Activated effector memory CD4-positive, alpha-beta T cell treated with anti-CD3 and anti-CD28 coated beads, Interleukin-2, amount 50 U/mL, for 16 hours (primary cell): Measurements from ENCODE around the gene TBC1D2.
A peak's percentile ranks its signal among the peaks of the same experiment; 100 is the strongest.

Experiments
- DNase-seq: peaks from one replicate; pipeline ENCODE4 v3.0.0-alpha.2; 2020

TBC1D2 gene

DNA sequence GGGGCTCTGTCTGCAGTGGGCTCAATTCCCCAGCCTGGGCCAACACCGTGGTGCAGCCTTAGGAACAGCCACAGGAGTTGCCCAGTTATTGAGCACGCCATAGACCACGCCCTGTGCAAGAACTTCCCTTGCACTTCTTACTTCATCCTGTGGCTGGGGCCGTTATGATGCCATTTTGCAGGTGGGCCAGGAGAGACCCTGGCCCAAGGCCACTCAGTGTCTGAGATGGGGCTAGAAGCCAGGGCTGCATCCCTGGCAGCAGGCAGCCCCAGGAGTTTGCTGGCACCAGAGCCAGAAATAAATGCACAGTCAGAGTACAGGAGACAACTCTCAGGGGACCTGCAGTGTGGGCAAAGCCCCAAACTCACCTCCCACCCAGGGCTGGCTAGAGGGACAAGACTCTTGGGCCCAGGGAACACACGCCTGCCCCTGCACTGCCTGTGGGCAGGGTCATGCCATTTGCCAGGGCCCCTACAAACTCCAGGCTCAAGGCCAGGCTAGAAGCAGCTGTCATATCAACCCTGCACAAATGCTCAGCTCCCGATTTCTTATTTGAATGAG, 69.8 kb downstream of the TBC1D2 start:
- no peak for DNase-seq

DNA sequence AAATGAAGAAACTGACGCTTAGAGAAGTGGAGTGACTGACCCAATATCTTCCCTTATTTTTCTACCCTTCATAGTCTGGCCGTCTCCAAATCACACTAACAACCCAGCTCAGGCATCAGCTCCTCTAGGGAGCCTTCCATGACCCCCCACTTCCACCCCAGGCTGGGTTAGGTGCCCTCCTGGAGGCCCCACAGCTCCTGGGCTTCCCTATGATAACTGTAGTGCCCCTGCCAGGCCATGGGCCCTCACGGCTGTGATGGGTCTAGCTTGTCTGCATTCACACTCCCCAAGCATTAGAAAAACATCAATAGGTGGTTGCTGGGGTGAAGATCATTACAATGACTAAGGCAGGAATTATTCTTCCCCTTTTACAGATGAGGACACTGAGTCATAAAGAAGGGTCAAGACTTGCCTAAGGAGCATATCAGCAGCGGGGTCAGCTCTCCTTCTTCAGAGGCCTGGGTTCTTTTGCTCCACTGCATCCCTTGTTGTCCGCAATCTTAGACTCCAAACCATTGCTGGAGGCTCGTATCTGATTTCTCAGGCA, 70.4 kb downstream of the TBC1D2 start:
- no peak for DNase-seq

DNA sequence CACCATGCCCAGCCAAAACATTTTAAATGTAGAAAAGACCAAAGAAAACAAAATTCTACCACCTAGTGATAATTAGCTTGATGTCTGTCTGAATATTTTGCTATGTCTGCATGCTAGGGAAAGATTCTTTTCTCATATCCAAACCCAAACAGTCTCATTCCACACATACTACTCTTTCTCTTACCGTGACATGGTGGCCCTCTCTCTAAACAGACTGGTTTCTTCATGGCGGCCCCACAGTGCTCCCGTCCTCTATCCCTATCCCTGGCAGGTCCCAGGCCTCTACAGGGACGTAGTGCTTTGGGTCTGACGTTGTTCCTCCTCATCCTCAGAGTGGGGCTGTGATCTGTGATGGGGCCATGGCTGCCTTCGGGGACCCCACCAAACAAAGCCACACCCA, 71.1 kb downstream of the TBC1D2 start:
- no peak for DNase-seq

DNA sequence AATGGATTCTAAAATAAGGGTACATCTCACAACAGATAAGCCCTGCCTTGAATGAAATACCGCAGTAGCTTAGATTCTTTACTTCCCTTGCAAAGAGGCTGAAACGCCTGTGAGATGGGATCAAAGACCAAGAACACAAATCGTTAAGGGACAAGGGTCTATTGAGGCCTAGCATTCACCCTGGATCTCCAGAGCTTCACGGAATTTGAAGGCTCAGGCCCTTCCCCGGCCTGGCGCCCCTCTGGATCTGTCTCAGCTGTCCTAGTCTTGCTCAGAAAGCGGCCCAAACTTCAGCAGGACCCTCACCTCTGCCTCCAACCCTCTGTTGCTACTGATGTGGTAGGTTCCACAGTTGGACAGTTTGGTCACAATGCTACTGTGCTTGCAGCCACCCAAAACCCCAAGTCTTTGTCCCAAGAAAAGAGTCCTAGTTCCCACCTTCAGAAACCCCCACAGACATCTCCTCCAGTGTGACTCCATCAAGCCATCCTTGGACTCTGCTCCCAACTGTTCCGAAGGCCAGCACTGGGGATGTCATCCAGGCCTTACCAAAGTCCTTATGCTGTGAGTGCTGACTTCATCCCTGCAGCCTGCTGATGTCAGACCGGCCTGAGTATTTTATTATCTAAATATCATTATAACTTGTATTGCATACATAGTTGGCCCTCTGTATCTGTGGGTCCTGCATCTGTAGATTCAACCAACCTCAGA, 72.4 kb downstream of the TBC1D2 start:
- no peak for DNase-seq

DNA sequence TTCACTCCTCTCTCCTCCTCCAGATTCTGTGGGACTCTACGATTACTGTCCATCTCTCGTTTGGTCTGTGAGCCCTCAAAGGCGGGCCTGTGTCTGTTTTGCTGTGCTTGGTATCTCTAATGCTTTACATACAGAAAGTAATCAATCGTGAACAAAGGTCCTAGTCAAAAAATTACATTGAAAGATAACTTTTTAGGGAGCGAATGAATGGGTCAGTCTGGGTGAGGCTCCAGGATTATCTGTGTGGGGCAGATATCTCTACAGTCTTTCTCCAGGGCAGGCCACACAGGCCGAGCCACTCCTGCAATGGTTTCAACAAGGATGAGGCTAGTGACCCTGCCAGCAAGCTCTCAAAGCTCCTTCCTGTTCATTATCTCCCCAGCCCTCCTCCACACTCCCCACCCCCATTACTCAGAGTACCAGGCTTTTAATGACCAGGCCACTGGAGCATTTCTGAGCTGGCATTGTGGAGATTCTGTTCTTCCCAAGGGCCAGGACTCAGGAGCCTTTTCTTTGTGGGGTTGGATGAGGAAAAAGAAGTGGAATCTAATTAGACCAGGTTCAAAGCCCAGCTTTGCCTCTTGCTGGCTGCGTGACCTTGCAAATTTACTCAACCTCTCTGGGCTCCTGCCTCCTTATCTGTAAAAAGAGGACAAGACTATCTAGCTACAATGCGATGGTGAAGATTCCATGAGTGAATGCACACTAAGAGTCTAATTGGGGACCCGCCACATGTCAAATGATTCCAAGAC, 73.2 kb downstream of the TBC1D2 start:
- DNase-seq: no peak

DNA sequence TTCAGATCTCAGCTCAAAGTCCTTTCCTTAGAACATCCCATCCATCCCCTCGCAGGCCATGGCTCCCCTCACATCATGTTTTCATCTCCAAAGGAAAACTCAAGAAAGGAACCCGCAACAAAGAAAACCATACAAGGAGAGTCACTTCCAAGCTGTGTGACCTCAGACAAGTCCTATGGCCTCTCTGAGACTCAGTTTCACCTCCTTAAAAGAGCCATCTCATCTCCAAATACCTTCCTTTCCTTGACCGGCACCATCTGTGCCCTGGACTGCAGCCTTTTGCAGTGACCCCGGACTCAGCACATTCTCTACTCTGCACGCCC, 73.7 kb downstream of the TBC1D2 start:
- no peak for DNase-seq

DNA sequence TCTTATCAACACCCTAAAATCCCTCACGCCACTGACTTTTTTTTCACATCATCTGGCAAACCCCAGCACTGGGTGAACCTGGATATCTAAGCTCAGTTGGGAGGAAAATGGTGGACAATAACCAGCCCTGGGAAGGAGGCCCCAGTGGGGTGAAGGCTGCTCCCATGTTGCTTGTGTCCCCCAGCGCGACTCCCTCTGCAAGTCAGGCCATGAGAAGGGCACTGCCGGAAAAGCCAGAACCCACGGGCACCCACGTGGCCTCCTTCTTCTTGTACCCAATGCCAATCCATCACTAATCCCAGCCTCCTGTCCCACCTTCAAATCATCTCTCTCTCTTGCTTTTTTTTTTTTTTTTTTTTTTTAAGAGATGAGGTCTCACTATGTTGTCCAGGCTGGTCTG, 74.5 kb downstream of the TBC1D2 start:
- no peak for DNase-seq

DNA sequence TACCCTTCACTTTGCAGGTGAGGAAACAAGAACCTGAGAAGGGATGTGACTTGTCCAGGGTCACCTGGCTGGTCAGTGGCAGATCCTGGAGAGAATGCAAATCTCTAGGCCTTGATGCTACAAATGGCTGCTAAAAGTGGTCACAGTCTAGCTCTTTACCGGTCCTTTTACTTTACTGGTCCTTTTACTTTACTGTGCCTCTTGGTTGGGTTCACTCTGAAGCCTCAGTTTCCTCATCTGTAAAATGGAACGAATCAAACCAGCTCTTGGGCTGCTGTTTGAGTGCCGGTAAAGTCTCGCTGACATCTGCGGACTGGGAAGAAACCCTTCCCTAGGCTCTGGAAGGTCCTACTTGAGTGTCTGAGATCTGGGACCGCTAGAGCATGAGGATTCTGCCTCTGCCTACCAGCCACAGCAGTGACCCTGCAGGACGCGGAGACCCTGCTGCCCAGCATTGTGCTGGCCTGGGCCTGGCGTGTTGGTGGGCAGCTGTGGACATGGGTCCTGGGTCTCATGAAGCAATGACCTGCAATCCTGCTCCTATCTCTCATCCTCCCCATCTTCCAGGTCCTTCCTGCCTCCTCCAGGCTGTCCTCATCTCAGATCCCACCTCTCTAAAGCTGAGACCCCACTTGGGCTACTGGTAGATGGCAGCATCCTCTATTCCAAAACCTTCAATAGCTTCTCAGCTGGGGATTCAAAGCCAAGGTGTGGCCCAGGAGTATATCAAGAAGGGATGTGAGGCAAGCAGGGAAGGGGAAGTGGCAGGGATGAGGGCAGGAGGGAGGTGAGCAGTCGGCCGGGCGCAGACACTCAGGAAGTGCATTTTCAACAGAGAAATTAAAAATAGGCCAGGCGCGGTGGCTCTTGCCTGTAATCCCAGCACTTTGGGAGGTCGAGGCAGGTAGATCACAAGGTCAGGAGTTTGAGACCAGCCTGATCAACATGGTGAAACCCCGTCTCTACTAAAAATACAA, 76.3 kb downstream of the TBC1D2 start:
- DNase-seq: no peak

DNA sequence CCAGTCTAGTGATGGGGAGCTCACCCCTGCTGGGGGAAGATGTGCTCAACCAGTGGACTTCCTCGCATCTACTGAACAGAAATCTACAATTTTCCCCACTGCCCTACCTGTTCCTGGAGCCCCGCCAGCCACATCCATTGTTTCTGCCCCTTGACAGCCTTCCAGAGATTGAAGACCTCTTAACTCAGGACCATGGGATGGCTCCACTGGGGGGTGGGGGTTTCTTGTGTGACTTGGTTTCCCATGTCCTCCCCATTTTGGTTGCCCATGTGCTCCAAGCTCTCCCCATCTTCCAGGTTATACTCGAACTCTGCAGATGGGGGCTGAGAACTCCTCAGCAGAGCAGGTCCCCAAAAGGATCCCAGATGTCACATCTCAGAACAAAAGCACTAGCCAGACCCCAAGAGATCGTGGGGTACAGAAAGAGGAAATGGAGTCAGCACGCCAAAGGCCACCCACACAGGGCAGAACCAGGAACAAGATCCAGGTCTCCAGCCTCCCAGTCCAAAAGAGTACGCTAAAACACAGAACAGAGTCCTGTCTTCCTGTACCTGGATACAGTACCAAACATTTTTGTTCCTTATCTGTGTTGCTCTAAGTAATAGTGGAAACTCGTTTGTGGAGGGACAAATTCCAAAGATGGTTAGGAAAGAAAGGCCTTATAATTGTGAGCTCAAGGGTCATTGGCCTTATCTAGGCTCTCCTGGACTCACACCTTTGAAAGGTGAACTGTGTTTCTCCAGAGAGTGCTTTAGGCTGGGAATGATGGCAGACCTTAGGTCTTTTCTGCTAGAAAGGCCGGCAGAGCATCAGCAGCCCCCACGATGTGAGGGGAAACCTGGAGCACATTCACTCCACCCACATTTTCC, 78.8 kb downstream of the TBC1D2 start:
- DNase-seq: no peak

DNA sequence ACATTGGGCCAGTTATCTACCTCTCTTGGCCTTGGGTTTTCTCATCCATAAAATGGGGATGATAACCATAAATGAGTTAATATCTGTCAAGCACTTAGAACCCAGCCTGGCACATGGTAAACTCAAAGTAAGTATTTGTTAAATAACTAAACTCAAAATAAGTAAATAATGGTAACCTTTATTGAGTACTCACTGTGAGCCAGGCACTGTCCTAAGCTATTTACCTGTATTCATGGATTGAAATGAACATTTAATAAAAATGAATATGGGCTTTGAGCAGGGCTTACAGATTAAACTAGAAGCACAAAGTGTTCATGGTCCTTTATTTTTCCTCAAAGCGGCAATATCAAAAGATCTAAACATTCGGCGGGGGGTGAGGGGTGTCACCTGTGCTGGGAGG, 79.7 kb downstream of the TBC1D2 start:
- DNase-seq: no peak

DNA sequence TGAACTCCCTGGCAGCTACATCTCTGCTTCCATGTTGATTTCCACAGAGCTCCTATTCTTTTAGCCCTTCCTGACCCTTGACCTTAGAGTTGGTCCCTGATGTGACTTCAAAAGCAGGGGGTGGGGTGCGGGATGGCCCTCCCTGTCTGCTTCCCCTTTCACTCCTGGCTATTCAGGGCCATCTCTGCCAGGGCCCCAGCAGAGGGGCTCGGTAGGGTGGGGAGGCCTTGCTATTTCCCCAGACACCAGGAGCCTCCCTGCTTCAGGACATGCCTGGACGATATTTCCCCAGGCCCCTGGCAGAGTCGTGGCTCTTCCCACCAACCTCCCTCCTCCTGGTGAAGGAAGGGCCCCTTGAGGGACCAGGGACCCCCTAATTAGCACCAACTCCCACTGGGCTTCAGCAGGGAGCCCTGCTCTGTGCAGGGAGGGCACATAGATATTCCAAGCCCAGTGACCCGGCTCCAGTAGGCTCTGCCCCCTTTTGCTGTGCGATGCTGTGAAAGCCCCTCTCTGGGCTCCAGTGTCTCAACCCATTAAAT, 80.3 kb downstream of the TBC1D2 start:
- peak; percentile 44 for DNase-seq

DNA sequence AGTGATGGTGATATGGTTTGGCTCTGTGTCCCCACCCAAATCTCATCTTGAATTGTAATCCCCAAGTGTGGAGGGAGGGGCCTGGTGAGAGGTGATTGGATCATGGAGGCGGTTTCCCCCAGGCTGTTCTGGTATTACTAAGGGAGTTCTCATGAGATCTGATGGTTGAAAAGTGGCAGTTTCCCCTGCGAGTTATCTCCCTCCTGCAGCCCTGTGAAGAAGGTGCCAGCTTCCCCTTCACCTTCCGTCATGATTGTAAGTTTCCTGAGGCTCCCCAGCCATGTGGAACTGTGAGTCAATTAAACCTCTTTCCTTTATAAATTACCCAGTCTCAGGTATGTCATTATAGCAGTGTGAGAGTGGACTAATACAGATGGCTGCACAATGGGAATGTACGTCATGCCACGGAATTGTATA, 80.9 kb downstream of the TBC1D2 start:
- peak; percentile 58 for DNase-seq

DNA sequence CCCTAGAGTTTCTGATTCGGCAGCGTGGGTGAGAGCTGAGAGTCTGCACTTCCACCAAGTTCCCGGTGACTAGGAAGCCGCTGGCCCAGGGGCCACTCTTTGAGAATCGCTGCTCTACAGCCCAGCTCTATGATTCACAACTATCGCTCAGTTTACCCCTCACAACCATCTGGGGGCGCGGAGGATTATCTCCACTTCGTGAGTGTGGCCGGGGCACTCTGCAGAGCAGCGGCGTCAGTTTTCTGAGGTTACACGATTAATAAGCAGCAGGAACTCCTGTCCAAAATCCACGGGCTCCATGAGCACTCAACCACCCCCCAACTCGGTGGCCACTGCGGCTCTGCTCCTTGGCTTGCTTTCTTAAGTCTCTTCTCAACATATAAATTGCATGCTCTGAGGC, 82.3 kb downstream of the TBC1D2 start:
- no peak for DNase-seq

DNA sequence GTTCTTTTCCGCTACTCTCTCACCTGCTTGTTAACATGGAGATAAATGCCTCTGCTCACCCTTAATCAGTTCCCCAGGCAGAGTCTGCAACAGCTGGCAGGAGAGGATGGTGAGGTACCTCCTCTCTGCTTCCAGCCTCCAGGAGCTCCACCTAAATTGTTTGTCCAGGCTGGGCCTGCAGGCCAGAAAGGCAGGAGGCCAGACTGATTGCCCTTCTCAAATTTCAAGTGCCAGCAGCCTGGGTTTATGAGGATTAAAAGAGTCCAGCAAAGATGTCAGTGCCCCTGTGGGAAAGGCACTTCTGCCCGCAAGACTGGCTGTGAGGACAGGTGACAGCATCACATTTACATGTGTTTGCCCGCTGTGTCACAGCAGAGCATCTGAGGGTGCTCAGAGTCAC, 82.8 kb downstream of the TBC1D2 start:
- DNase-seq: no peak

DNA sequence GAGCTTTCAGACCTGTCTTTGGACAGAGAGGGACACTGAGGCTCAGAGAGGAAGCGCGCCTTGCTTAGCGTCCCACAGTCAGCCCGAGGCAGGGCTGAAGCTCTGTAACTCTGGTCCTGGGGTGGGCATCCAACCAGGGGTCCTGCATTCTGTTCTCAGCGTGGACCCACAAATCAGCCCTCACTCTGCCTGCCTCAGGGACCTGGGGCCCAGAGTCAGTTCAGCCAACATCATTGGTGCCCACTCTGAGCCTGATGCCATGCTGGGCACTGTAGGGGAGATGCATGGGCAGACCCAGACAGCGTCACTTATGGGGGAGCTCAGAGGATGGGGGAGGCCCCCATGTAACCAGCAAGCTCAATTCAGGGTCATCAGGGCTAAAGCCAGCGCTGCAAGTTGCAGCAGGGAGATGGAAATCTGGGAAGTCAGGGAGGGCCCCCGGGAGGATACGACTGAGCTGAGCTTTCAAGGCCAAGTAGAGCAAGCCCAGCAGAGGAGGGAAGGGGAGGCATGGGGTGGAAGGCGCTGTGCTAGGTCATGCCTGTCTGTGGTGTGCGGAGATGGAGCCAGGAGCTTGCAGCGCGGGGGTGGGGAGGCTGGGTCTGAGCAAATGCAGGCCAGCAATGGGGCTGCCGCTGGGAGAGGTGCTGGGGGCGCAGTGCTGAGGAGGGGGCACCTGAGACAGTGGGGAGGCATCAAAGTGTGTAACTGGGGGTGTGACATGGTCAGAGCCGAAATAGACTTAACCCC, 84.1 kb downstream of the TBC1D2 start:
- peak; percentile 48 for DNase-seq

DNA sequence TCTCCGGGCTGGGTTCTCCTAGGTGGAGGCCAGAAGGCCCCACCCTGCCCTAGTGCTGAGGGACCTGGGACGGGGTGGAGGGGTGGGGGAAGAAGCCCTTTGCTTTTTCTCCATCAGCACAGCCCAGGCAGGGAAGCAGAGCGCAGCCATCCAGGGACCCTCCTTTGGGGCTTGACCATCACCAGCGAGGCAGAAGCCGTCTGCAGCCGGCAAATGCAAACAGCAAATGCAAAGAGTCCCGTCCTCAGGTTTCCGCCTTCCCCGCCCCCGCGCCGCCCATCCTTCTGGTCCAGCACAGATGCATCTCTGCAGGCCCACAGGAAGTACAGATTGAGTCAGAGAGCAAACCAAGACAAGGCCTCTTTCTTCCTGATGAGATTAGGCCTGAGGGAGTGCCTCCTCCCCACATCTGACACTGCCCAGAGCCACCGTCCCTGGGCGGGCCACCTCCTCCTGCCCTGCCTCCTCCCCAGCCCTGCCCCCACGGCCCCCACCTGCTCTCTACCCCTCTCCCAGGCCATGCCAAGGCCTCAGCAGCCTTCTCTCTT, 86.4 kb downstream of the TBC1D2 start:
- peak; percentile 83 for DNase-seq

DNA sequence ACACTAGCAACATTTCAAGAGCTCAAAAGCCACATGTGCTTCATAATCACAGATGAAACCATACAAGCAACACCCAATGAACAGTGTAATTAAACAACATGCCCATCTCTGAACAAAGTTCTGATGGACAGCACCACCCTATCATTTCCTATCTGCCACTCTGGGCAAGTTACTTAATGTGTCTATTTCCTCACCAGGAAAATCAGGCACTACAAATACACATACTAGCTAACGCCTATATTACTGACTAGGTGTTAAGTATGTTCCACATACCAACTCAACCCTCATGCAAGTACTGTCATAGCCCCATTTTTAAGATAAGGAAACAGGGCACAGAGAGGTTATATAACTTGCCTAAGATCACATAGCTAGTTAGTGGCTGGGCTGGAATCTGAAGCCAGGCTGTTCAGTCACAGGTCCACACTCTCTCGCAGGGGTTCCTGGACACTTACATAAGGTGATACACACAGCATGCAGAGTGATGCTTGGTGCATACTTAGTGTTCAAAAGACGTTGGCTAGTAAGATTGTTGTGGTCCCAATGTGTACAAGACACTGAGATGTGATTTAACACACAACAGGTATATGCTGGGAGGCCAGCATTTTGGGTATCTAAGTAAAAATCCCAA, 87.2 kb downstream of the TBC1D2 start:
- DNase-seq: peak; percentile 58

DNA sequence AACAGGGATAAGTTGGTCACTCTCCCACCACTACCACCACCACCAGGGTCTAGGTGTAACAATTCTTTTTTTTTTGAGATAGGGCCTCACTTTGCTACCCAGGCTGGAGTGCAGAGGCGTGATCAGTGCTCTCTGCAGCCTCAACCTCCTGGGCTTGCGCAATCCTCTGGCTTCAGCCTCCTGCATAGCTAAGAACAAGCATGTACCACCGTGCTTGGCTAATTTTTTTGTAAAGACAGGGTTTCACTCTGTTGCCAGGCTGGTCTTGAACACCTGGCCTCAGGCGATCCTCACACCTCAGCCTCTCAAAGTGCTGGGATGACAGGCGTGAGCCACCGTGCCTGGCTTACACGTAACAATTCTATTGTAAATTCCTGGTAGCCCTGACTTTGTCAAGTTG, 90.5 kb downstream of the TBC1D2 start:
- peak; percentile 28 for DNase-seq

DNA sequence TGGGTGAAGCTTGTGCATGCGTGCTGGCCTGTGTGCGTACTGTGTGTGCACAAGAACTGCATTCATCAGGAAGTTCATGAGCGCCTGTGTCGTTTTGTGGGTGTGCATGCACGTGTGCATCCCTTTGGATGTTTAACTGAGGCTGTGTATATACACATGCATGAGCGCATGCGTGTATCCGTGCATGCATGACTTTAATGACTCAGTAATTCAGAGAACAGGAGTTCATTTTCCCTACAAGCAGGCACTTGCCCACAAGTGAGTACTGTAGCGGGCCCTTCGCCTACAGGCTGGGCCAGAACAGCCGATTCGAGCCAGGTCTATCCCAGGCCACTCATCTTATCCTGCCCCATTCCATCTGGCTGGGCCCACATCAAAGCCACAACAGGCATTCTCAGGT, 92.8 kb downstream of the TBC1D2 start:
- DNase-seq: peak; percentile 50

DNA sequence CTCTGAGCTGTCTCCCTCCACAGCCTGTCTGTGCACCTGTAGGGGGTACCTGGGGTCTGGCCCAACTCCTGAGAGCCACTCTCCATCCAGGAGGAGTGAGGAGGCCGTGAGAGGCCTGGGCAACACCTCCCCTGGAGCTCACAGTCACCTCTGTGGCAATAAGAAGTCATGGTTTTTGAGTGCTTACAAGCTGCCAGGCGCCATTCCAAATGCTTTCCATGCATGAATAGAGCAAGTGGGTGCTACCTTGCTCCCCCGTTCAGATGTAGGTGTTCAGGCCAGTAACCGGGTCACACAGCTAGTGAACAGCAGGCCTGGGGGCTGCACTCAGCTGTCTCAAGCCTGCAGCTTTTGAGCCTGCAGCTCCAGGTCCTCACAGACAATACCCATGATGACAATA, 93.6 kb downstream of the TBC1D2 start:
- DNase-seq: peak; percentile 30
